Astrocyte (in vitro differentiated cells and primary cell): ENCODE results near the gene PCMTD2.

Experiments
- CTCF ChIP-seq: IDR thresholded peaks from 2 replicates; pipeline ENCODE4 v1.5.1; 2011; ENCODE audit warnings: low read depth, mild to moderate bottlenecking, inconsistent platforms, low read length, moderate library complexity; ENCODE audit not compliant: insufficient read depth
- EZH2 ChIP-seq: IDR thresholded peaks from 2 replicates; pipeline ENCODE4 v1.6.1; 2012; ENCODE audit warnings: mild to moderate bottlenecking, low read length, inconsistent platforms; ENCODE audit not compliant: insufficient read depth

GRCh38 chr20:64250027-64250426, 5.5 kb upstream of the PCMTD2 start:
- TF ChIP-seq CTCF (no peak), EZH2 (no peak)
